Bronchial epithelial cell (primary cell): ENCODE data around the gene ULBP2. TPM values are rescaled to one million over a fixed set of nuclear protein-coding genes. Genes with fewer than 3 reads are reported as not detected.

Experiments
- DNase-seq: peaks from one replicate; pipeline ENCODE4 v3.0.0-alpha.2; 2010; ENCODE audit warnings: low read depth
- FAIRE-seq: peaks from 2 replicates; lab custom pipeline; 2011; peaks lifted over from hg19 to GRCh38; lab: Jason Lieb, UNC
- H3K27me3 ChIP-seq: 2 replicates; pipeline ENCODE4 v1.5.1; 2011; ENCODE audit warnings: low read length; ENCODE audit not compliant: control insufficient read depth, insufficient read depth
- H3K36me3 ChIP-seq: 2 replicates; pipeline ENCODE4 v1.5.1; 2011; ENCODE audit warnings: low read length; ENCODE audit not compliant: control insufficient read depth, insufficient read depth
- H3K4me3 ChIP-seq: 2 replicates; pipeline ENCODE4 v1.5.1; 2011; ENCODE audit warnings: mild to moderate bottlenecking, low read depth, low read length, control low read depth
- CTCF ChIP-seq: IDR thresholded peaks from 2 replicates; pipeline ENCODE4 v1.5.1; 2011; ENCODE audit warnings: mild to moderate bottlenecking, moderate library complexity, low read length, control low read depth, inconsistent platforms; ENCODE audit not compliant: insufficient read depth, severe bottlenecking
- total RNA-seq: library from RNA; depleted of rRNA; stranded (reverse); fragments of >200 nt; gene quantifications from 2 replicates; pipeline ENCODE4 v1.2.1, GENCODE V29; 2014

Gene ULBP2
- total RNA-seq, 1 donor from 2014 or later, result 2.4 TPM

DNA sequence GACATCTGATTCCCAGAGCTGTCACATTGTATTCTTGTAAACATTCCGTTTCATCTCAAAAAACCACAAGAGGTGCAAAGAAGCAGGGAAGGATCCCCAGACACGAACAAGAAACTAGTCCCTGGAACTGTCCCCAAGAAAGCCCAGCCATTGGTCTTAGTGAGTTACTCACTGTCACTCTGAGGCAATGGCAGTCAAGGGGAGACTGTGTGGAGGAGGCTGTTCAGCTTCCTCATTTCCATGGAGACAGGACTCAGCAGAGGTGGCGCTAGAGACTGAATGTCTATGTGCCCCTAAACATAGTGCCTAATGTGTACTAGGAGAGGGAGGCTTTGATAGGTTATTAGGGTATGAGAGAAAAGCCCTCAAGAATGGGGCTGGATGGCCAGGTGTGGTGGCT is 33.0 kb downstream of the ULBP2 start:
- H3K36me3 ChIP-seq, result no peaks in the 10 kb centered on the region
- DNase-seq, result no peak
- no peak overlapping the region for H3K4me3 ChIP-seq
- no peak for FAIRE-seq
- TF ChIP-seq CTCF, result no peak
- peaks cover 10% of the 10 kb centered on the region for H3K27me3 ChIP-seq

- H3K27me3 ChIP-seq, result peaks cover 10% of the 10 kb centered on the region
- no peak for TF ChIP-seq CTCF
- FAIRE-seq (no peak), DNase-seq (no peak)
- no peak overlapping the region for H3K4me3 ChIP-seq
- H3K36me3 ChIP-seq, result no peaks in the 10 kb centered on the region
Measured at GRCh38 chr6:149975400-149975799, 33.6 kb downstream of the ULBP2 start.

DNA sequence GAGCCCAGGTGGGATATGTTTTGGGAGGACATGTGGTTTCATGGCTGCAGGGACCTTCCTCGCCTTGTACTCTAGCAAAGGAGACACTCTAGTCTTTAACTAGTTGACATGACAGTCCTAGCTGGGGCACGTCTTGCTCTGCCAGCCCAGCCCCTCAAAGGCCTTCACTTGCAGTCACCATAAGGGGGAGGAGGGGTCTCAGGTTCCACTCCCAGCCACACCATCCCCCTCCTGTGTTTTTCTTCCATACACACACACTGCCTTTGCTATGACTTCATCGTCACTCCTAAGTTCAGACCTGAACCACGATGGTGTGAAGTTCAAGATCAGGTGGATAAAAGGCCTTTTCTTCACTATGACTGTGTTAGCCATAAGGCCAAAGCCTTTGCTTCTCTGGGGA is 35.4 kb downstream of the ULBP2 start:
- DNase-seq, result no peak
- no peak for TF ChIP-seq CTCF
- no peak for FAIRE-seq
- Histone ChIP-seq H3K36me3 (no peaks in the 10 kb centered on the region), H3K4me3 (no peak overlapping the region), H3K27me3 (peaks cover 10% of the 10 kb centered on the region)

DNA sequence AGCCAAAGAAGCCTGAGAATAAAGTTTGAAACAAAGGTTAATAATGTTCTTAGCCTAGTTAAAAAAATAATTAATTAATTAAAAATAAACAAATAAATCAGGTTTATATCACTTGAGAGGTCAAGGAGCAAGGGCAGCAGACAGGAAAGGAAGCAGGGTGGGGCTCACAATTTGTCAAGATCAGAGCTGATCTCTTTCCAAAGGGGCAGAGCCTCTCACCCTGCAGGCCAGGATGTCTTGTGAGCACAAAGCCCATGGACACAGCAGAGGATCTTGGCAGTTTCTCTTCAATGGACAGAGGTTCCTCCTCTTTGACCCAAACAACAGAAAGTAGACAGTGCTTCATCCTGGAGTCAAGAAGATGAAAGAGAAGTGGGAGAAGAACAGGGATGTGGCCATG is 36.8 kb downstream of the ULBP2 start:
- DNase-seq (no peak), FAIRE-seq (no peak)
- TF ChIP-seq CTCF, result no peak
- H3K36me3 ChIP-seq, result no peaks in the 10 kb centered on the region
- no peak overlapping the region for H3K4me3 ChIP-seq
- peaks cover 16% of the 10 kb centered on the region for H3K27me3 ChIP-seq

GRCh38 chr6:149979293-149979692 is 37.5 kb downstream of the ULBP2 start:
- Histone ChIP-seq H3K27me3 (peaks cover 14% of the 10 kb centered on the region), H3K4me3 (no peak overlapping the region), H3K36me3 (no peaks in the 10 kb centered on the region)
- no peak for TF ChIP-seq CTCF
- DNase-seq (no peak), FAIRE-seq (no peak)

GRCh38 chr6:149983145-149983544 is 41.3 kb downstream of the ULBP2 start:
- no peak for TF ChIP-seq CTCF
- no peaks in the 10 kb centered on the region for H3K36me3 ChIP-seq
- H3K27me3 ChIP-seq, result peaks cover 31% of the 10 kb centered on the region
- no peak for DNase-seq
- H3K4me3 ChIP-seq, result no peak overlapping the region
- FAIRE-seq, result no peak
